VCaP (cell line): ENCODE results near the gene METTL25.
A peak's percentile ranks its signal among the peaks of the same experiment; 100 is the strongest.

Source experiments
- H3K27ac ChIP-seq: fragments of 450-650 bp; 2 replicates; pipeline ENCODE4 v1.5.1; 2017
- TF ChIP-seq, protein P1 (sequence below): fragments of 450-650 bp; conservative IDR thresholded peaks from 2 replicates; pipeline ENCODE4 v1.5.1; 2017; ENCODE audit warnings: mild to moderate bottlenecking, moderate library complexity

METTL25 gene

GRCh38 chr12:82437744-82438143 lies 79.4 kb downstream of the METTL25 start:
- TF ChIP-seq, protein P1, sequence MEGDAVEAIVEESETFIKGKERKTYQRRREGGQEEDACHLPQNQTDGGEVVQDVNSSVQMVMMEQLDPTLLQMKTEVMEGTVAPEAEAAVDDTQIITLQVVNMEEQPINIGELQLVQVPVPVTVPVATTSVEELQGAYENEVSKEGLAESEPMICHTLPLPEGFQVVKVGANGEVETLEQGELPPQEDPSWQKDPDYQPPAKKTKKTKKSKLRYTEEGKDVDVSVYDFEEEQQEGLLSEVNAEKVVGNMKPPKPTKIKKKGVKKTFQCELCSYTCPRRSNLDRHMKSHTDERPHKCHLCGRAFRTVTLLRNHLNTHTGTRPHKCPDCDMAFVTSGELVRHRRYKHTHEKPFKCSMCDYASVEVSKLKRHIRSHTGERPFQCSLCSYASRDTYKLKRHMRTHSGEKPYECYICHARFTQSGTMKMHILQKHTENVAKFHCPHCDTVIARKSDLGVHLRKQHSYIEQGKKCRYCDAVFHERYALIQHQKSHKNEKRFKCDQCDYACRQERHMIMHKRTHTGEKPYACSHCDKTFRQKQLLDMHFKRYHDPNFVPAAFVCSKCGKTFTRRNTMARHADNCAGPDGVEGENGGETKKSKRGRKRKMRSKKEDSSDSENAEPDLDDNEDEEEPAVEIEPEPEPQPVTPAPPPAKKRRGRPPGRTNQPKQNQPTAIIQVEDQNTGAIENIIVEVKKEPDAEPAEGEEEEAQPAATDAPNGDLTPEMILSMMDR = no peak
- H3K27ac ChIP-seq = no peak overlapping the region

DNA sequence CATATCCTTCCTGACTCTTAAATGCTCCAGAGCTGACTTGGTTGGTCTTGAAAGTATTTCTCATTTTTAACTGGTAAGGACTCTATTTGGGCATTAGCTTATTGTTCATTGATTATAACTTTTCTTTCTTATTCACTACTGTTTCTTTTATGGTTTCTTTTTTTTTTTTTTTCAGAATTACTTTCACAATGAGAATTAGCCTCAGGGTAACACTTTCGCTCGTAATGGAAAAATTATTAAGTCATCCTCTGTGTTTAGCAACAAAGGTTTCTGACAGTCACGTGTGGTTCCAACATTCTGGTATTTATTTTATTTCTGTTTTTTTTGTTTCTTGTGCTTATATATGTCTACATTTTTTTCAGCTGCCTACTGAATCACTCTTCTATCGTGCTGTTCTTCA lies 80.0 kb downstream of the METTL25 start:
- TF ChIP-seq, protein P1 = no peak
- H3K27ac ChIP-seq = no peak overlapping the region

DNA sequence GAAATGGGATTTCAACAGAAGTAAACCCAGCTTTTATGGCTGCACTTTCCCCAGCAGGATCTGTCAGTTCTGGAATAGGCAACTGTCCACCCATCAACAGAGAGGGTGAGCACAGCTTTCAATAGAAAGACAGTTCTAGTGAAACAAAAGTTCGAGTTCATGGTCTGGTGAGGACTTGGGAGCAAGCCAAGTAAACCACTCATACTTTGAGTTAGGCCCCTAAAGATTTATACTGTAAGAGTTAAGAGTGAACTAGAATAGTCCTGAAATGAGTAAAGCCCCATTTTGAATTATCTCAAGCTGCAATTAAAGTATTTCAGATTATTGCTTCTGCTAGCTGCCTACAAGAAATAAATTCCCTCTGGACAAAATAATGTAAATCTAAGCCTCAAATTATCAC lies 82.6 kb downstream of the METTL25 start:
- no peak overlapping the region for H3K27ac ChIP-seq
- TF ChIP-seq, protein P1 = no peak

GRCh38 chr12:82448911-82449578 lies 90.7 kb downstream of the METTL25 start:
- TF ChIP-seq, protein P1 = no peak
- H3K27ac ChIP-seq = no peak overlapping the region

GRCh38 chr12:82456633-82457032 lies 98.3 kb downstream of the METTL25 start:
- TF ChIP-seq, protein P1 = no peak
- H3K27ac ChIP-seq = no peak overlapping the region

GRCh38 chr12:82458101-82458500 lies 99.8 kb downstream of the METTL25 start:
- H3K27ac ChIP-seq = peak overlapping the region; percentile 68
- TF ChIP-seq, protein P1 = no peak

DNA sequence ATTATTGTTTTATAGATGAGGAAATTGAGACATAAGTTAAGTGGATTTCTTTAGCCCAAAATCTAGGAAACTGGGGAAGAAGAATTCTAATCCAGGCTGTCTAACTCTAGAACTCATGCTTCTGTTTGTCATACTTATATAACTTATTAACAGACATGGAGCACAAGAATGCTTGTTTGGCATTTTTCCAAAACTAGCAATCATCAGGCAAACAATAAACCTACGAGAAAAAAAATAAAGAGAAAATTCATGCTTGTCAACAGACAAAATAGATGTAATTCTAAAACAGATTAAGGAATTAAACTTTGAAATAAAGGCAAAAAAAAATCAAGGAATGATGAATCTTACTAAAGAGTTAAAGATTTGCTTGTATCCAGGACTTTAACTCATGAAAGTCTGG lies 103.1 kb downstream of the METTL25 start:
- peak overlapping the region; percentile 68; the same call in 1 of the 2 replicates for H3K27ac ChIP-seq
- TF ChIP-seq, protein P1 = no peak
